ENCODE measurements around the gene EIF2D.

EIF2D gene

DNA sequence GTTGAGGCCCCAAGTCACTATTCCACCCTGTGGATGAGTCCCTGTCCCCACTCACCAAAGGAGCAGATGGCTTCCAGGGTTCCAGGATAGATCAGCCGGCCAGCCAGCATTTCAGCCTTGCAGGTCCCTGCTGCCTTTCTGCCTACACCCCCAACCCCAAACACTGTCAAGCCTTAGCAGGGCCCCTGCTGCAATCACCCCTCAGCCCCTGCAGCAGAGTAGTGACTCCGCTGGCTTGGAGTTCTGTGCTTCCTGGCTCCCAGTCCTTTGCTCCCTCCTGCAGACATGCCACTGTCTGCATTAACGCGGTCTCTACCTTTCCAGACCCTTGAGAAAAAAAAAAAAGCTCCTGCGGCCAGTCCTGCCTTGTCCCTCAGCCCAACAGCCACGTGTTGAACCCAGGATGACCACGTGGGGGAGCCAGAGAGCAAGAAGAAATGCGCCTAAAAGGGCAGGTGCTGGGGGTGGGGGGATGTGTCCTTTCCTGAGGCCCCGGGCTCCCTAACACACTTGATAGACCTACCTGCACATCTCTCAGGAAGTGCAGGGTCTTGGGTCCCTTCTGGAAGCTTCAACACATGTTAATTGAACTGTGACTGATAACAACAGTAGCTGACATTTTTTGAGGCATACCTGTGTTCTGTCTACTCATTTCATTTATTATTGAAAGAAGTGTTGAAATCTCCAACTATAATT, 67.6 kb downstream of the EIF2D start:
- no peak for DNase-seq
